Neural cell (in vitro differentiated cells): Measurements from ENCODE around the gene PCDHB3. TPM values are rescaled to one million over a fixed set of nuclear protein-coding genes. Genes with fewer than 3 reads are reported as not detected.

Source experiments
- H2AFZ ChIP-seq: fragments of 200-600, 300-800 bp; sonication (generic), shearing (Covaris generic); 2 replicates; pipeline ENCODE4 v1.6.0; 2014; ENCODE audit warnings: low read depth, mild to moderate bottlenecking, antibody characterized with exemption, low read length, moderate library complexity
- H3F3A ChIP-seq: fragments of 200-600 bp; shearing (Covaris generic); 2 replicates; pipeline ENCODE4 v1.6.1; 2016; ENCODE audit warnings: mild to moderate bottlenecking, moderate library complexity, mixed read lengths, antibody characterized with exemption, low read length; ENCODE audit not compliant: insufficient read depth, poor library complexity, severe bottlenecking
- H3K27ac ChIP-seq: fragments of 200-600, 300-800 bp; sonication (generic), shearing (Covaris generic); 2 replicates; pipeline ENCODE4 v1.5.1; 2014; ENCODE audit warnings: mild to moderate bottlenecking, low read length, moderate library complexity
- H3K27me3 ChIP-seq: fragments of 300-800, 200-600 bp; sonication (generic), shearing (Covaris generic); 2 replicates; pipeline ENCODE4 v1.6.0; 2014; ENCODE audit warnings: mild to moderate bottlenecking, low read depth, low read length, moderate library complexity; ENCODE audit not compliant: insufficient read depth
- H3K36me3 ChIP-seq: fragments of 300-800, 200-600 bp; sonication (generic), shearing (Covaris generic); 2 replicates; pipeline ENCODE4 v1.5.1; 2014; ENCODE audit warnings: mild to moderate bottlenecking, antibody characterized with exemption, low read length, moderate library complexity; ENCODE audit not compliant: insufficient read depth
- H3K4me2 ChIP-seq: fragments of 300-800, 200-600 bp; sonication (generic), shearing (Covaris generic); 2 replicates; pipeline ENCODE4 v1.6.0; 2014; ENCODE audit warnings: mild to moderate bottlenecking, low read length
- H3K4me3 ChIP-seq: fragments of 300-800, 200-600 bp; sonication (generic), shearing (Covaris generic); 2 replicates; pipeline ENCODE4 v1.5.1; 2014; ENCODE audit warnings: mild to moderate bottlenecking, low read length, moderate library complexity
- H3K79me2 ChIP-seq: fragments of 200-600 bp; shearing (Covaris generic); replicated peaks from 2 replicates; pipeline ENCODE4 v1.6.0; 2014; ENCODE audit warnings: mild to moderate bottlenecking, low read length, moderate library complexity; ENCODE audit not compliant: insufficient read depth
- H3K9ac ChIP-seq: fragments of 300-800, 200-600 bp; sonication (generic), shearing (Covaris generic); 2 replicates; pipeline ENCODE4 v1.6.1; 2016; ENCODE audit warnings: mild to moderate bottlenecking, low read length, mixed read lengths
- H3K9me2 ChIP-seq: fragments of 200-600 bp; shearing (Covaris generic); 2 replicates; pipeline ENCODE4 v1.6.1; 2016; ENCODE audit warnings: mild to moderate bottlenecking, low read length, mixed read lengths; ENCODE audit not compliant: insufficient read depth
- H3K9me3 ChIP-seq: fragments of 200-600, 300-800 bp; sonication (generic), shearing (Covaris generic); 2 replicates; pipeline ENCODE4 v1.6.1; 2016; ENCODE audit warnings: mild to moderate bottlenecking, mixed run types, low read length, moderate library complexity, mixed read lengths
- H4K20me1 ChIP-seq: fragments of 200-600 bp; shearing (Covaris generic); 2 replicates; pipeline ENCODE4 v1.6.1; 2016; ENCODE audit warnings: mild to moderate bottlenecking, mixed run types; ENCODE audit not compliant: insufficient read depth
- CTCF ChIP-seq: fragments of 450-650 bp; IDR thresholded peaks from 2 replicates; pipeline ENCODE4 v1.5.1; 2014; ENCODE audit warnings: antibody characterized with exemption, mild to moderate bottlenecking, moderate library complexity; ENCODE audit not compliant: poor library complexity, severe bottlenecking
- EP300 ChIP-seq: fragments of 450-650 bp; conservative IDR thresholded peaks from 2 replicates; pipeline ENCODE4 v1.6.1; 2014; ENCODE audit warnings: antibody characterized with exemption, mild to moderate bottlenecking, moderate library complexity; ENCODE audit not compliant: poor library complexity, severe bottlenecking
- EZH2 ChIP-seq: fragments of 200-600, 300-800 bp; shearing (Covaris generic), sonication (generic); IDR thresholded peaks from 2 replicates; pipeline ENCODE4 v1.6.1; 2014; ENCODE audit warnings: antibody characterized with exemption, low read length, borderline replicate concordance, mild to moderate bottlenecking; ENCODE audit not compliant: insufficient read depth, poor library complexity, severe bottlenecking
- MXI1 ChIP-seq: fragments of 450-650 bp; conservative IDR thresholded peaks from 2 replicates; pipeline ENCODE4 v1.6.1; 2014; ENCODE audit warnings: antibody characterized with exemption, mild to moderate bottlenecking; ENCODE audit not compliant: poor library complexity, severe bottlenecking
- POLR2AphosphoS5 ChIP-seq: IDR thresholded peaks from 2 replicates; pipeline ENCODE4 v1.6.1; 2012
- RAD21 ChIP-seq: fragments of 450-650 bp; conservative IDR thresholded peaks from 2 replicates; pipeline ENCODE4 v1.6.1; 2014; ENCODE audit warnings: antibody characterized with exemption, mild to moderate bottlenecking, moderate library complexity
- REST ChIP-seq: IDR thresholded peaks from 2 replicates; pipeline ENCODE4 v1.6.1; 2012; ENCODE audit warnings: borderline replicate concordance
- SMC3 ChIP-seq: fragments of 450-650 bp; conservative IDR thresholded peaks from 2 replicates; pipeline ENCODE4 v1.6.1; 2014; ENCODE audit warnings: antibody characterized with exemption, mild to moderate bottlenecking, moderate library complexity; ENCODE audit not compliant: poor library complexity
- TAF1 ChIP-seq: IDR thresholded peaks from 2 replicates; pipeline ENCODE4 v1.6.1; 2012; ENCODE audit warnings: low read depth
- polyA minus RNA-seq: library from RNA; depleted of rRNA, polyadenylated mRNA; stranded (reverse); fragments of >200 nt; gene quantifications from 2 replicates; pipeline ENCODE4 v1.2.3, GENCODE V29; 2014
- polyA plus RNA-seq: library from polyadenylated mRNA; depleted of rRNA; stranded (reverse); fragments of >200 nt; gene quantifications from 2 replicates; pipeline ENCODE4 v1.2.3, GENCODE V29; 2014

PCDHB3 gene
- polyA plus RNA-seq, result 3.9 and 4.9 TPM in 2 replicates
- 43.3 and 53.9 TPM in 2 replicates for polyA minus RNA-seq

- Histone ChIP-seq H3K9me2 (no peaks in the 10 kb centered on the region), H3K36me3 (peaks cover 45% of the 10 kb centered on the region), H3K9ac (no peak within 1 kb of the TSS), H3K79me2 (peaks cover 65% of the 10 kb centered on the region), H3K4me3 (peak within 1 kb of the TSS; percentile 49), H3K4me2 (peak within 1 kb of the TSS; percentile 3), H3K27ac (no peak within 1 kb of the TSS), H3F3A (peaks cover 2% of the 10 kb centered on the region), H4K20me1 (no peaks in the 10 kb centered on the region), H3K9me3 (peaks cover 47% of the 10 kb centered on the region), H3K27me3 (no peaks in the 10 kb centered on the region), H2AFZ (no peak within 1 kb of the TSS)
- TF ChIP-seq RAD21, result no peak
- TF ChIP-seq CTCF, result no peak
- TF ChIP-seq MXI1, result no peak
- TF ChIP-seq EZH2, result no peak
- TF ChIP-seq POLR2AphosphoS5, result no peak
- TF ChIP-seq REST, result no peak
- no peak for TF ChIP-seq EP300
- no peak for TF ChIP-seq TAF1
- no peak for TF ChIP-seq SMC3
Measured at GRCh38 chr5:141100243-141100805, at the start of gene PCDHB3. TSS of gene PCDHB3 (plus strand) at chr5:141100473. CDS start at chr5:141100650, 177 bp downstream.

- Histone ChIP-seq H3K27ac (no peak within 1 kb of the TSS), H3F3A (no peaks in the 10 kb centered on the region), H3K36me3 (no peaks in the 10 kb centered on the region), H3K4me2 (no peak within 1 kb of the TSS), H2AFZ (no peak within 1 kb of the TSS), H4K20me1 (no peaks in the 10 kb centered on the region), H3K4me3 (peak within 1 kb of the TSS; percentile 58), H3K9ac (no peak within 1 kb of the TSS), H3K79me2 (no peaks in the 10 kb centered on the region), H3K9me2 (no peaks in the 10 kb centered on the region), H3K9me3 (no peaks in the 10 kb centered on the region), H3K27me3 (no peaks in the 10 kb centered on the region)
- TF ChIP-seq MXI1 (no peak), CTCF (no peak), EZH2 (no peak), SMC3 (no peak), POLR2AphosphoS5 (no peak), EP300 (no peak), RAD21 (no peak), REST (no peak), TAF1 (no peak)
Measured at GRCh38 chr5:141050622-141051520, 49.4 kb upstream of the PCDHB3 start, which contains the start of gene PCDHB1. TSS of gene PCDHB1 (plus strand) at chr5:141051374. CDS start at chr5:141051471, 97 bp downstream.
